Activated T-cell treated with anti-CD3 and anti-CD28 coated beads, Interleukin-2, amount 50 U/mL, for 48 hours (primary cell): ENCODE measurements around the gene CRY1.
A peak's percentile ranks its signal among the peaks of the same experiment; 100 is the strongest.
"Not testable (repeated sequence)": the region's sequence is repeated elsewhere in the genome, so short reads cannot be mapped to it uniquely, and the experiment has no call there.

Experiments
- DNase-seq, 2 experiments: peaks; one replicate each; pipeline ENCODE4 v3.0.0-alpha.2; 2020

CRY1 gene

DNA sequence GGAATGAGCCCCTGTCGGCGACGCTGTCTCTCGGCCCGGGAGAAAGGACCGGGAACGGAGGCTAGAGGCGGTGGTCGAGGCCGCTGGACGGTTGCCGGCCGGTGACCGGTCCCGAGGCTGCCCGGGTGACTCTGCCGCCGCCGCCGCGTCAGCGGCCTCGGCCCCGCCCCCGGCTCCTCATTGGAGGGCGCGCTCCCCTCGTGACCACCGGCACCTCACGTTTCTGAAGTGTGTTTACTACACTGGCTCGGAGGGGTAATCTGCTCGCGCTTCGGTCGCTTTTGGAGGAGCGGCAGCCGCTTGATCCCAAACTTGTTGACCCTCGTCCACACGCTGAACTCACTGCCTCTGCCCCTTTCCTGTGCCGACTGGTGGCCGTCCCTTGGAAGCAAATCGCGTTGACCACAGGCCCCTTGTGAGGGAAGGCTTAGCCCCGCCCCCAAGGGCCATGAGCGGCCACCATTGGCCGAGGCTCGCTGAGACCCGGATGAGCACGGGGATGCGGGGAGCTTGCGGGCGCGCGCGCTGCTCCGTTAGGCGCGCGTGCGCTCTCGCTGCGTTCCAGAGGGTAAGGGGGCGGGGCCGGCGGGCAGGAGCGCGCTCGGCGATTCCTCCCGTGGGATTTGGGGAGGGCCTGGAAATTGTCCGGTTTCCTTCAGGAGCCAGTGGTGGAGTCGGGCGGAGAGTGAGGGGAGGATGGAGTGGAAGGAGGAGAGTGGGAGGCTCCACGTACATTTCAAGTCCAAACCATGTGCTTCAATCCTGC is at the start of gene CRY1:
CRY1 (minus strand) TSS at position 133 of the 766 bp plus-strand sequence. CDS start 588 bp downstream, outside the sequence.
- DNase-seq: peak; percentile 96 to 97

DNA sequence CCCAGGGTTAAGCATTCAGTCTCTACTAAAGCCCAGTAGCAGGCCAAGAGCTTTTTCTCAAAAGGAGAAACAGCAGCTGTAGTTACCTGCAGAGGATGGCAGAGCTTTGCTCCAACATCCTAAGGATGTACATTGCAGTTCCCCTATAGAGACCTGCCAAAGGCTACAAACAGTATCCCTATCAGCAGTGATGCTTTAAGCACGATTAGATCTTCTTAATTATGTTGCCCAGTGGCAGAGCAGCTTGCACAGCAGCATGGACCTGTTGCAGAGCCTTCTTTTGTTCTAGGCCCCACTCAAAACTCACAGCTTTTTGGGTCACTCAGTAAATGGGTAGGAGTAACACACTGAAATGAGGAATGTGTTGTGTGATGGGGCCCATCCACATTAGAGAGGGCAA is 46.4 kb upstream of the CRY1 start:
- DNase-seq: no peak

DNA sequence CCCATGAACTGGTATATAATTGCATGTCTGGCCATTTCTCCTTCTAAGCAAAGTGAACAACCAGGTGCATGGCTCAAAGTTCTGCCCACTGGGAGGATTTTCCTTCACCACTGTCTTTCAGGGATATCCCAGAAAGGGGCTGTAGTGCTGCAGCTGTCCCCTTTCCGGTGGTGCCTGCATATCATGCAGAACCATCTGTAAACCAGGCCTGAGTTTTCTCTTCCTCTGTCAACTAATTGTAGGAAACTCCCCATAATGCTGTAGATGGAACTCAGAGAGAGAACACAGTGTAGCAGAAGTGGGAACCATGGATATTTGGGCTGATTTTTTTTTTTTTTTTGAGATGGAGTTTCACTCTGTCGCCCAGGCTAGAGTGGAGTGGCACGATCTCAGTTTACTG is 45.6 kb upstream of the CRY1 start:
- DNase-seq: no peak

DNA sequence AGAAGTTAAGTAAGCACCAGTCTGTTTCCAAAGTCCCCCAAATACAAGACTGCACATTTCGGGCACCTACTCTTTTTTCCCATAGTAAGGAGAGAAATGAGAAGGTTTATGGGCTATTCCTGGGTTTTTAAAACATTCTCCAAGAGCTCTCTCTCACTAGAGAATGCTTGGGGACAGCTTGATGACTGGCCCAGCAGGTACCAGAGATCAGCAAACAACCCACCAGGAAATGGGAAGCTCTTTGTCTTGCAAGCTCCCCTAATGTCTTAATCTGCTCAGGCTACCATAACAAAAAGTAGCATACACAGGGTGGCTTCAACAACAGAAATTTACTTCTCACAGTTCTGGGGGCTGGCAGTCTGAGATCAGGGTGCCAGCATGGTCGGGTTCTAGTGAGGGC is 41.8 kb upstream of the CRY1 start:
- no peak for DNase-seq

DNA sequence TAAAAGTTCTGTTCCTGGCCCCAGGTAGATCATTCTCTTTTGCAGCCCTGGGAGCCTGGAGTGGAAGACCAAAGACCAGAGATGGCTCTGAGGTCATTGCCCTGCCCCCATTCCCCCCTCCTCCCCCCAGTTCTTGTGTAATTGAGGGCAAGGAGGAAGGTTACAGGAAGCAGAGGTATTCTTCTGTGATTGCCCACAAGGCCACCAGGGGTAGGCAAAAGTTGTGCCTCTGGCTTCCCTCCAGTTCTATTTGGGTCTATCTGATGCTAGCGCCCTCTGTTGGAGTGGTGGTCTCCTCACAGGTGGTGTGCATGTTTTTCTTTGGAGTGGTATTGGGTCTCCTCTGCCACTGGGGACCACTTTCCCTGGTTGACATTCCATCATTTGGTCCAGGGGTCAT is 41.2 kb upstream of the CRY1 start:
- DNase-seq: peak; percentile 44 to 52

DNA sequence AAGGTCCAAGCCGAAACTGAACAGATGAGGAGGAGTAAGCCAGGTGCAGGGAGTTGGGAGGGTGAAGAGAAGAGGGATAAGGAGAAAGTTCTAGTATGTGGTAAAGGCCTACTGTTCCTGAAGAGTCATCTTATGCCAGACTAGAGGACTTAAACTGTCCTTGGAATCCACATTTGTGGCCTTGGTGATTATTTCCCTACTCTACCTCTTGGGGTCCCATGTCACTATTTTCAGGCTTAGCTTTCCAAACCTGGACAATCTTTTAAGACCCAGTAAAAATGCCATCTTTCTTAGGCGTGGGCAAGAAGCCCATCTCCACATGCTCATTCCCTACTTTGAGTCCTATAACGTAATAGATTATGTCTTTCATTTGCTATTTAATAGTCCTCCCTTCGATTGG is 40.1 kb upstream of the CRY1 start:
- no peak for DNase-seq

DNA sequence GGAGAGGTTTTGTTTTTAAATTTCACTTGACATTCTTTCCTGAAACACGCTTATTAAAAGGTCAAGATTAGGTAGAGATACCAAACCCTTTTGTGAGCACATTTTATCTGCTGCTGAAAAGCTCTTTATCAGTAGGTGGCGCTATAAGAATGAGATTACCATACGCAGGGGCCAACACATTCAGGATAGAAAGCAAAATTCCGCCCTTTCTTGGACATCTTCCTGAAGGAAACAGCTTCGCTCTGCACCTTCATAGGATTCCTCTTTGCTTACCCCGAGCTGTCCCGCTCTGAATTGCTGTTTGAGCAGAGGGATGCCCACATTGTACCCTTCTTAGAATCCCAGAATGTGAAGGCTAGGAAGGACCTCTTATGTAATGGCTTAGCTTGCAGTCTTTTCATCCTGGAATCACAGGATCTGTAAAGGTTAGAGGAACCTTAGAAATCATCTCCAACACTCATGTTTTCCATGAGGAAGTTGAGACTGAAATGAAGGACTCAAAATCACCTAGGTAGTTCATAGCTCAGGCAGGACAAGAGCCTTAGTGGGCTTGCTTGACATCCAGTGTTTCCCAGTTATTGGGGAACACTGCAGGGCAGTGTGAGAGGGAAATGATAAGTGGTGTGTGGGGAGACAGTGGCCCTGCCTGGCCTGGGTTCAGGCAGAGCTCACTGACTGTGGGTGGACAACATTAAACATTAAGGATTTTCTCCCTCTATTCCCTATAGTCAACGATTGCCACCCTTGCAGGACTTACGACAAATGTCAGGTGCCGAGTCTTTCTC is 38.7 kb upstream of the CRY1 start:
- DNase-seq: peak; percentile 22 to 30

DNA sequence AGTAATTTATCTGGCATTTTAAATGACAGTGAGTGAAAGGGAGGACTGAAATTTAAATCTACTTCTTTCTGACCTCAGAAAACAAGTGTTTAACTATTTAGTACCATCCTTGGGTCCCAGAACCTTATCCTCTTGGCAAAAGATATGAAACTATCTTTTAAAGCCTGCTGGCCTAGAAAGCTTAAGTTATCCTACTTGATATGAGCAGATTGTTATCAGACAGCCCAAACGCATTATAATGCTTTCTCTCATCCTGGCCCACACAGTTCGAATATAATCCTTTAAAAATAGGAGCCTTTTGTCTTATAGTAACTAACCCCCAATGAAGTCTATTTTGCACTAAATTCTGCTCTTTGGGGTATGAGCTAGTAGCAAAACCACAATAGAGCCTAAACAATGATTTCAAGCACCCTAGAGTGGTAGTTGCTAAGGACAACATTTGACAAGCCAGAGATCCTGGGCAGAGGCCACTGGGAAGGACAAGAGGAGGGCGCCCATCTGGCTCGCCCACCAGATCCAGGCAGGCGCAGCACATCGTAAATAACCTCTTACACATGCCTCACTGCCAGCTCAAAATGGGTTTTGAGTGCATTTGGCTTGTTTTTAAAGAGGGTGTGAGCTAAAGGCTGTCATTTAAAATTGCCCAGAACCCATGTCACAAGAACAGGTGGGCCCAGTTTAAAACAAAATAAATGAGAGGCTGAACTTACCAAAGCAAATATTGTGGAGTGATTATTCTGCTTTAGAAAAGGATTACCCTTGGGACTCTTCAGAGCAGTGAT is 37.7 kb upstream of the CRY1 start:
- DNase-seq: no peak

DNA sequence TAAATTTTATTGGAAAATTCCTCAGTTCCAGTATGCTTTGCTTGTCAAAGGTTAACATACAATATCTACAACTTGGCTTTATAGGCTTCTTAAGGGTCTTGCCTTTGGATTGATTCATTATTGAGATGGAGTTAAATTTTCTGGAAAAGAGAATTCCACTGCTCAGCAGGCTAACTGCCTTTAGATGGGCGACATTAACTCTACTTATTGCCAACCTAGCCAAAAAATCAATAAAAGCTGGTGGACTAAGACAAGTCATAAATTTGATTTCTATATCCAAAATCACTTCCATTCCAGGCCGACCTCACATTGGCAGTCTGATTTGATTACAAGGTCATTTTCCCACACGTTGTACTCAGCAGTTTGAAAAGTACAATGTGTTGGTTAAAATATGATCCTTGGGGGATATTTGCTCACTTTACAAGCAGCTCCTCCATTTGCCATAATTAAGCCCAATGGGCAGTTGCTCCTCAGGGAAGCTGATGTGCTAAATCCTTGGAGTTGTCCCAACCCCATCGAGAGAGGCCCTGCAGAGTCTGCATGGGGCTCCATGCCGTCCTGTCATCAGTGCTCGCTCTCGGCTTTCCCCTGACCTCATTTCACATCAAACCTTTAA is 36.1 kb upstream of the CRY1 start:
- no peak for DNase-seq

DNA sequence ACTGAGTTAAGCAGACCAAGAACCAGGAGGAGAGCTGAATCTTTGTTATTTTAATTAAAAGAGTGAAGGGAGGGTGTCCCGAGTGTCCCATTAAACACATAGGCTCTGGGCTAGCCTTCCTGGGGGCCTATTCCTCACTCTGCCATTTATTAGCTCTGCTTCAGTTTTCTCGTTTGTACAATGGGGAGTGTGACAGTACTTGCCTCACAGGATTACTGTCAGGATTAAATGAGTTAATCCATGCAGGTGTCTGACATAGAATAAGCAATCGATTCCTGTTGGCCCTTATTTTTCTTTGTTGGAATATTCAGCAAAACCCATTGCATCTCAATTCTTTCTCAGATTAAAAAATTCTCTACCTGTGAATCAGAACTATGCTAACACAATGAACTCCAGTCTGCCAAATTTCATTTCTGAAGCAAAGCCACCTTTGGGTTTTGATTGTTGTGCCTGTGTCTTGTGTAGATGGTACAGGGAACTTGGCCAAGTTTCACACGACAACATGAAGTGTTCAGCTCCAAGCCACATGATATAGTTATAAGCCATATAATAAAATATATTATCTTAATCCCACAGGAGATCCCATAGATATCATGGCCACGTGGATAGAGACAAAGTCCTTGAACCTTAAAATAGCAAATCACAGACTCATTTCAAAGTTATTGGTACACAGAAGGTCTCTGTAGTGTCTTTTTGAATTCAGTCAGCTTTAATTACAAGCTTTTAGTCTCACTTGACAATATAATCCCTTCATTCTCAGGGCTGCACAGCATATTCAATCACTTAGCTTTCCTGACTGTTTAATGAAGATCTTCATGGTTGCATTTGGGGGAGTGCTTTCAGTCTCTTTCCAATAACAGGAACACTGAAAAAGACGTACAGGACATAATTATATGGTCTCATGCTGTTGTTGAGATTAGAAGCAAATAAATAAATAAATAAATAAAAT is 34.4 kb upstream of the CRY1 start:
- DNase-seq: no peak

DNA sequence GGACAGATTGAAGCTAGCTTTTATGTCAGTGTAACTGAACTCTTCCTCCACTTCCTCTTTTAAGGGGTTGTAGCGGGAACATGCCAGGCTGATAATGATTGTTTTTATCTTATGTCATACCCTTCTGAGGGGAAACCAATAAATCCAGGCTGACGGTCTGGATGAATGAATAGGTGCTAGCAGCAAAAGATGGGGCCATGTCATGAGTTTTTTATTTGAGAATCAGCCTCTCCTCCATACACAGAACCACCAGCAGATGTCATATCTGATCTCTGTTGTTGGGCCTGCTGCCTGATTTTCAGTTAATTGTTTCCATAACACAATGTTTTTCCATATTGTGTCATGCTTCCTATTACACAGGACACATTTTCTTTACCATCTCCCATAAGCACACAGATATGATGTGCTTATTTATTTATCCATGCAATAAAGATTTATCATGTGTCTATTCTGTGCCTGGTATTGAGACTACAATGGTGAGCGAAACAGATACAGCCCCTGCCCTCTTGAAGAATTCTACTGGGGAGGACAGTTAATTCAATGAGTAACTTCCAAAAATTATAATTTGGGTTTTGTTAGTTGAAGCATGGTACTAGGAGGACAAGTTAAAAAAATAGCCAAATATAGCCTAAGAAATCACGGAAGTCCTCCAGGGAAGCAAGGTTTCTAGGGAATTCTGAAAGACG is 33.6 kb upstream of the CRY1 start:
- DNase-seq: no peak

DNA sequence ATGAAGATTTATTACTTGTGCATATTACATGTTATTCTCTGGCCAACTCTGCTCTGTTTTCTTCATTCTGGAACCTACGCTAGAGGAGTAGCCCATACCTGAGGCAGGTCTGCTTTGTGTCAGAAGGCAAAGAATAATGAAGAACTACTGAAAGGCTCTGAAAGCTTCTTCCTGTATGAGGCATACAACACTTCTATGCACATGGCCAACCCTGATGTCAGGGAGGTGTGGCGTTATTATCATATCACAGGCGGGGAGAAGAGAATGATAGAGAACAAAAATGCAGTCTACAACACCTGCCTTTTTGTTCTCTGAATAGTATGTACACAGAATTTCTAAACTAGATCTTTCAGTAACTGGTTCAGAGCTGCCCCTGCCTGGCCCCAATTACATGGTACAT is 32.5 kb upstream of the CRY1 start:
- no peak for DNase-seq

DNA sequence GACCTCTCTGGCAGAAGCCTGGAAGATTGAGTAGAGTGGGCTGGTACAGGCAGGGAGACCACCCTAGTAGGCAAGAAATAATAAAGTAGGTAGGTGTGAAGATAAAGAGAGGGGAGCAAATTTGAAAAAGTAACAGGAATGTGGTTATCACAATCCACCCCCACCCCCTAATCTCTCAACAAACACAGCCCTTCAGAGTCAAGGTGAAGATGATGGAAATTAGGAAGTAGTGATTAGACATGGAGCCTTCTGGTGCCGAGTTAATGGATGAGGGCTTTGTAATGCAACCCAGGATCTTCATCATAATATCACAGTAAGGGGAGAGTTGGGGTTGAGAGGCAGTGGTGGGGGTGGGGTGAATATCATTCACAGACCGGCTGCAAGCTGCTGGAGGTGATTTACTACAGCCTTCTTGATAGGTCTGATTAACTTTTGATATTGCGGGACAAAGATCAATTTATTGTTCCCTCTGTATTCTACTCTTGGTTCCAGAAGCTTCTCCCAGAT is 29.2 kb upstream of the CRY1 start:
- DNase-seq: no peak

DNA sequence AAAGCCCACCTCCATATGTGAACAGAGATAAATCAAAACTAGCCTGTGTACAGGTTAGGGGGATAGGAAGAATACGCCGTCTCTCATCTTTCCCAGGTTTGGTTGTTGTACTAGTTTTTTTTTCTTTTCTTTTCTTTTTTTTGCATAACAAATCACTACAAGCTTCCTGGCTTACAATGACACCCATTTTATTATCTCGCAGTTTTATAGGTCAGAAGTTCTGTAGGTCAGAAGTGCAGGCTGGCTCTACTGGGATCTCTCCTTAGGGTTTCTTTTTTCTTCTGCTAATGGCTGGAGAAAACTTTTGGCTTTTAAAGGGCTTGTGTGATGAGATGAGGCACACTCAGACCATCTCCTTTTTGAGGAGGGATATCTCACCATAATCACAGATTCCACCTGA is 25.7 kb upstream of the CRY1 start:
- no peak for DNase-seq

DNA sequence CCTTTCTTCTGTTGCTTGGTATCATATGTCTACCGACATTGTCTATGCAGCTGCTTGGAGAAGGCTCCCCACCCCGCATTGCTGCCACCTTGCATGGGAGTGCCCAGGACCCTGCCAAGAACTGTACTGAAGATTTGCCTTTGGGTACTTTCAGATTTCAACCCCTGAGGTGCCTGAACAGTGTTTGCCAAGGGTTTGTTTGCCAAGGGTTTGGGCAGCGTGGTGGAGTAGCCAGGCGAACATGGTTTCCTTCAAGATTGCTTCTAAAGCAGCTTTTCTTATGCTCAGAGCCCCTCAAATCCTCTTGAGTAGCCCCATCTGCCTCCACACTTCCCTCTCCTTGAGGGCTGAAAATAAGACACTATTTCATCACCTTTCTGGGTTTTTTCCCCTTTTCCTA is 25.3 kb upstream of the CRY1 start:
- DNase-seq: no peak

DNA sequence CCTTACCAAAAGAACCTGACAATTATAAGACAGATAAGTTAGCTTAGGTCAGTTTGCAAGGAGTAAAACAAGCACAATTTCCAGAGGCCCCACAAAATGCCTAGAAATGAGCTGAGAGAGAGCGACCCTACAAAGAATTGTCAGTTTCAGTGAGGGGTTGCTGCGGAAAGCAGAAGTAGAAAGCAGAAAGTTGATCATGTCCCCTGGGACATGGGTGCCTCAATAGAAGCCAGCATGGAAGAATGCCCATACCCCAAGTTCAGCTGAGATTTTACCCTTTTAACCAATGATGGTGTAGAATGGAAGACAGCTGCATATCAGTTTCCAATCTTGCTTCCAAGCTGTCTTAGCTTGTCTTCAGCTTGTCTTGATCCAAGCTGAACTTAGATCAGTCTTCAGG is 21.8 kb upstream of the CRY1 start:
- no peak for DNase-seq

DNA sequence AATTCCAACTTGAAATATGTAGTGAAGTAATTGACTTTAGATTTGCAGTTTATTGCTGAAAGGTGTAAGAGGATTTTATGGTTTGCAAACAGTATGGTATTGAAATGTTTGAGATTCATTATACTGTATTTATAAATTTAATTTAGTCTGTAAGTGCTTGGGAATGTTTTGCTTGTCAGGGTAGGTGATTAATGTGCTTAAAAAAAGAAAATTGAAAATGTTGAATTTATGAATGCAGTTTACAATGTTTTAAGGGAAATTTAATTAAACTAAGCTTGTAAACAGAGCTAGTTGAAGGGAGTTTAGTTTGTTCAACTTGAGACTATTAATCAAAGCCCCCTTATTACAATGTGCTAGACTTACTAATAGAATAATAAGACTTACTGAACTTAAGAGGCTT is 18.0 kb upstream of the CRY1 start:
- no peak for DNase-seq

DNA sequence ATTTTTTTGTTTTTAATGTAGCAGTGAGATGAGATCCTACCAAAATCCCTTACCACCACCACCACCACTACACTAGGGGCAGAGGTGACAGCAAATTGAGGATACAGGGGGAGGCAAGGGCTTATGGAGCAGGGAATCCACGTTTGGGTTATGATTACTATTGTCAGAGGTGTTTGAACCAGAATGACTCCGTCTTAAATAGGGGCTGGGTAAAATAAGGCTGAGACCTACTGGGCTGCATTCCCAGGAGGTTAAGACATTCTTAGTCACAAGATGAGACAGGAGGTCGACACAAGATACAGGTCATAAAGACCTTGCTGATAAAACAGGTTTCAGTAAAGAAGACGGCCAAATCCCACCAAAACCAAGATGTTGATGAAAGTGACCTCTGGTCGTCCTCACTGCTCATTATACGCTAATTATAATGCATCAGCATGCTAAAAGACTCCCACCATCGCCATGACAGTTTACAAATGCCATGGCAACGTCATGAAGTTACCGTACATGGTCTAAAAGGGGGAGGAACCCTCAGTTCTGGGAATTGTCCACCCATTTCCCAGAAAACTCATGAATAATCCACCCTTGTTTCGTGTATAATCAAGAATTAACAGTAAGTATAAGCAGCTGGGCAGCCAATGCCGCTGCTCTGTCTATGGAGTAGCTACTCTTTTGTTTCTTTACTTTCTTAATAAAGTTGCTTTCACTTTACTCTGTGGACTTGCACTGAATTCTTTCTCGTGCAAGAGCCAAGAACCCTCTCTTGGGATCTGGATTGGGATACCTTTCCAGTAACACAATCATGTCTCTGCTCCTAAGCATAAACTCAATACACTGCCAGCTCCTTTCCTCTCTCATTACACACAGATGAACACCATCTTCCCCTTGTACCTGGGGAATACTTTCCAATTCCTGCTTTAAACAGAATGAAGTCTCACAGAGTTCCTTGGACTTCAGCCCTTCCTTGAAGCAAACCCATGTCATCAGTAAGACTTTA is 16.7 kb upstream of the CRY1 start:
- no peak for DNase-seq

DNA sequence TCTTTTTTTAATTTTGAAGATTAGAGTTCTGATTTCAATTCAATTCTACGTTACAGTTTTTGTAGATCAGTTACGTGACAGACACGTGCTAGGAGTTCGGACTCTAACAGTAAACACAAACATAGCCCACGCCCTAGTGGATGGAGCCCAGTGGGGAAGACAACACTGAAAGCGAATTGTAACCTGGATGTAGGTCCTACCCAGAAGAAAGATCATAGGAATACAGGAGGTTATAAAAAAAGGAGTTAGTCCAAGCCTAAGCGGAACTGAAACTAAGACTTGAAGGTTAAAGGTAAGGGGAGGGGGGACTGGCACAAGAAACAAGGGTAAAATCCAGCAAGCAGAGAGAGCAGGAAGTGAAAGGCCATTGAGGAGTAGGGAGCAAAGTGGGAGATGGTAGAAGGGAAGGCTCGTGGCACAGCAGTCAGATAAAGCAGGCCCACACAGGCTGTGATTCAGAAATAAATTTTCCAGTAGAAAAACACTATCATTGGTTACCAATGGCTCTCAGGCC is 15.7 kb upstream of the CRY1 start:
- DNase-seq: no peak

DNA sequence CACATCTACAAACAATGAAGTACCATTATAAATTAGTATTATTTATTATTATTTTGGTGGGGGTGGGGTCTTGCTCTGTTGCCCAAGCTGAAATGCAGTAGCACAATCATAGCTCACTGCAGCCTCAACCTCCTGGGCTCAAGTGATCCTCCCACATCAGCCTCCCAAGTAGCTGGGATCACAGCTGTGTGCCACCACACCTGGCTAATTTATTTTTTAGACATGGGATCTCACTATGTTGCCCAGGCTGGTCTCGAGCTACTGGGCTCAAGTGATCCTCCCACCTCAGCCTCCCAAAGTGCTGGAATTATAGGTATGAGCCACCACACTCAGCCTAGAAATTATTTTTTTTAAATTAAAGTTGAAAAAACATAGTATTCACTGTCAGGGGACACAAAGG is 15.0 kb upstream of the CRY1 start:
- DNase-seq: not testable (repeated sequence)
